Fibroblast of skin of scalp (primary cell): Measurements from ENCODE around the gene URI1.
A peak's percentile ranks its signal among the peaks of the same experiment; 100 is the strongest.

ENCODE experiments used
- DNase-seq: peaks from one replicate; pipeline ENCODE4 v3.0.0-alpha.2; 2013

The URI1 gene

DNA sequence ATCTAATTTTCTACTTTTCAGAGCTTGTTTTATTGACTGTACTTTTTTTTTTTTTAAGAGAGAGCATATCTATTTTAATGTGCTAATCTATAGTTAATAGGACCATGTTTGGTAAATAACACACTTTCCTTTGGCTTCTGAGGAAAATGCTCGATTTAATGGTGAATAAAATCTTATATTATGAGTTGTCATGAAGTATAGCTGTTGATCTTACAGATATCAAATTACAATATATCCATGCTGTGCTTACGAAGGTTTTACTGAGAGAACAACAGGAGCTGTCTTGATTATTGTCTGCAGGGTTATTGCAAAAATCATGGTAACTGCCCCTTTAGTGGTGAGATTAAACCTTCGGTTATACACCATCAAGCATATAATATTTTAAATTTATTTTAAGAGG, 29.6 kb downstream of the URI1 start:
- DNase-seq = no peak

GRCh38 chr19:29974701-29975100, 32.7 kb downstream of the URI1 start:
- no peak for DNase-seq

- DNase-seq = no peak
These were observed 34.3 kb downstream of the URI1 start for GRCh38 chr19:29976151-29976943.

GRCh38 chr19:29978080-29978479, 36.0 kb downstream of the URI1 start:
- no peak for DNase-seq

- DNase-seq = no peak
These were observed 41.5 kb downstream of the URI1 start for GRCh38 chr19:29983568-29983967.

- no peak for DNase-seq
These were observed 43.2 kb downstream of the URI1 start for GRCh38 chr19:29985196-29985595.

- no peak for DNase-seq
These were observed 46.3 kb downstream of the URI1 start for GRCh38 chr19:29988351-29988750.

- DNase-seq = no peak
These were observed 50.3 kb downstream of the URI1 start for GRCh38 chr19:29992233-29992867.

DNA sequence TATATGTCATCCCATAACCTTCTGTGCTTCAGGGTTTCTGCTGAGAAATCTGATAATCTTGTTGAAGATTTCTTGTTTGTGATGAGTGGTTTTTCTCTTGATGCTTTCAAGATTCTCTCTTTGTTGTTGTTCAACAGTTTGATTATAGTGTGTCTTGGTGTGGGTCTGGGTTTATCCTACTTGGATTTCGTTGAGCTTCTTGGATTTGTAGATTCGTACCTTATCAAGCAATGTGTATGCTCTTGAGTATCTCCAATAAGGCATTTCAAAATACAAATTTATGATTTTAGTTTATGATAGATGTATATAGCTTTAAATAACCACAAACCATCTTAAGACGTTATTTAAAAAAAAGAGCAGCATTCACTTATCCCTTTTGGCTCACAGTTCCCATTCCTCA, 57.5 kb downstream of the URI1 start:
- DNase-seq = no peak

GRCh38 chr19:30000862-30001261, 58.8 kb downstream of the URI1 start:
- no peak for DNase-seq

GRCh38 chr19:30001301-30001700, 59.3 kb downstream of the URI1 start:
- no peak for DNase-seq

DNA sequence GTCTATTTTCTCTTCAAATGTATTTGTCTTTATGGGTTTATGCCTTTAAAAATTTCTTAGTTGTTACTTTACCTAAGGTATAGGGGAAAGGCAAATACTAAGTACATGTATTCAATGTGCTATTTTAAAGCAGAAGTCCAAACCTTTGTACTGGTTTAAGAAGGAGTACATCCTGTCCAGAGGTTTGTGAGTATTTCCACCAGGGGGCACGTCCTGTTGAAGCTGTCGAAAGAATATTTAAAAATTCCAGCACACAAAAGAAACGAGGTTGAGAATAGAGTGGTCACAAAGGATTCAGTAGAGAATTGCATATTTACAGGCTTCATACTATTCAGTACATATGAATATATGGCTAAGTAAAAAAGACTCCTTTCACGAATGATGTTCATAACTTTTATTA, 59.8 kb downstream of the URI1 start:
- peak; percentile 11 for DNase-seq

- DNase-seq = no peak
These were observed 61.8 kb downstream of the URI1 start for GRCh38 chr19:30003866-30004265.

- DNase-seq = no peak
These were observed 62.4 kb downstream of the URI1 start for GRCh38 chr19:30004403-30004802.

- DNase-seq = no peak
These were observed 64.2 kb downstream of the URI1 start for GRCh38 chr19:30006207-30006606.

- DNase-seq = no peak
These were observed 66.1 kb downstream of the URI1 start for GRCh38 chr19:30008169-30008568.

DNA sequence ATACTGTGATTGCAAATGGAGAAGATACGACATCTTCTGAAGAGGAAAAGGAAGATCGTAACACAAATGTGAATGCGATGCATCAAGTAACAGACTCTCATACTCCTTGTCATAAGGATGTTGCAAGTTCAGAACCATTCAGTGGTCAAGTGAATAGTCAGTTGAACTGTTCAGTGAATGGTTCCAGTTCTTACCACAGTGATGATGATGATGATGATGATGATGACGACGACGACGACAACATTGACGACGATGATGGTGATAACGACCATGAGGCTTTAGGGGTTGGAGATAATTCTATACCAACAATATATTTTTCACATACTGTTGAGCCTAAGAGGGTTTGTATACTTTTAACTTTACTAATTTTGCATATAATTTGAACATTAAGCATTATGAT, 67.0 kb downstream of the URI1 start:
- DNase-seq = no peak

- DNase-seq = no peak
These were observed 69.1 kb downstream of the URI1 start for GRCh38 chr19:30011051-30011578.

- no peak for DNase-seq
These were observed 72.7 kb downstream of the URI1 start for GRCh38 chr19:30014770-30015169.

DNA sequence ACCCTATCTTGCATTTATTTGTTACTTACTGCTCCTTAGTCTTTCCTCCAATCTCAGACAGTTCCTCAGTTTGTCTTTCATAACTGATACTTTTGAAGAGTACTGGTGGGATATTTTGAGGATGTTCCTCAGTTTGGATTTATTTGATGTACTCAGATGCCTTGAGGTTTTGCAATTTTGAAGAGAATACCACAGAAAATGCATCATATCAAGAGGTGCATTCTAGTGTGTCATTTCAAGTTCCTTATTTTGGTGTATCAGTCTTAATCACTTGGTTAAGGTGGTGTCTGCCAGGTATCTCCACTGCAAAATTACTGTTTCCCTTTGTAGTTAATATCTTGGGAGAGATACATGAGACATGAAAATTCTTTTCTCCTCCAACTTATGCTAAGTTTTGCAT, 75.1 kb downstream of the URI1 start:
- no peak for DNase-seq

DNA sequence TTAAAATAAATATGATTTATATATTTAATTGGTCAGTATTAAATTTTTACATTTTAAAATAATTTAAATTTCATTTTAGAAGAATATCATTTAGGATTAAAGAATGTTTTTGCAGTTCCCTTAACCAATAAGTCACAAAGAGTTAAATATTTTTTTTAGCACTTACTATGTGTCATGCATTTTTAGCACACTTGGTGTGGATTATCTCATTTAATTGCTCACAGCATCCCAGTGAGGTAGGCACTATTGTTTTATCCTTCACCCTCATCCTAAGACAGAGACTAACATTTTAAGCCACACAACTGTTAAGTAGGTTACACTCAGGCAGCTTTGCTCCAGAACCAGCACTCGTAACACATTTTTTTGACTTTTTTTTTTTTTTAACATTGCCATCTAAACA, 78.2 kb downstream of the URI1 start:
- DNase-seq = no peak

DNA sequence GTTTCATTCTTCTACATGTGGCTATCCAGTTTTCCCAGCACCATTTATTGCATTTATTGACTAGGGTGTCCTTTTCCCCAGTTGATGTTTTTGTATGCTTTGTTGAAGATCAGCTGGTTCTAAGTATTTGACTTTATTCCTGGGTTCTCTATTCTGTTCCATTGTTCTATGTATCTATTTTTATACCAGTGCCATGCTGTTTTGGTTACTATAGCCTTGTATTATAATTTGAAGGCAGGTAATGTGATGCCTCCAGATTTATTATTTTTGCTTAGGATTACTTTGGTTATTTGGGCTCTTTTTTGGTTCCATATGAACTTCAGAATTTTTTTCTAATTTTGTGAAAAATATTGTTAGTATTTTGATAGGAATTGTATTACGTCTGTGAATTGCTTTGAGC, 80.6 kb downstream of the URI1 start:
- DNase-seq = no peak

DNA sequence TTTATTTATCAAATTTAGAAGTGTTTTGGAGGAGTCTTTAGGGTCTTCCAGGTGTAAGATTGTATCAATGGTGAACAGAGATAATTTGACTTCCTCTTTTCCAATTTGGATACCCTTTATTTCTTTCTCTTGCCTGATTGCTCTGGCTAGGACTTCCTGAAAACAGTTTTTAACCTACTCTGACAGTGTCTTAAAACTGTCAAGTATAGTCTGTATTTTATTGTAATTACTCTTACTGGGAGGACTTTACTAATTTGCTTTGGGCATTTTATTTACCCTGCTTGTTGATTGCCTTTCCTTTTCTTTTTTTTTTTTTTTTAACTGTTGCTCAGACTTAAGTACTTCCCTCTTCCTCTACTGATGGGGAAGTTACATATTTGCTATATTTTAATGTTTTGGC, 81.3 kb downstream of the URI1 start:
- no peak for DNase-seq

DNA sequence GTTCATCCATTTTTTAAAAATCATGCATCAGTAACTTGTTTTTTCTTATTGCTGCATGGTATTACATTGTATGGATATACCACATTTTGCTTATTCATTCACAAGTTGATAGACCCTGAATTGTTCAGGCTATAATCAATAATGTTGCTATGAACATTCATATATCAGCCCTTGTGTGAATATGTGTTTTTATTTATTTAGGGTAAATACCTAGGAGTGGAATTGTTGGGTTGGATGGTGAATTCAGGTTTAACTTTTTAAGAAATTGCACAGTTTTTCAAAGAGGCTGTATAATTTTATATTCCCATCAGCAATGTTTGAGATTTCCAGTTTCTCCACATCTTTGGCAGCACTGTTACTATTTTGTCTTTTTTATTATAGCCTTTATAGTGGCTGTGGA, 82.1 kb downstream of the URI1 start:
- DNase-seq = no peak
